ENCODE measurements around the gene VASN. TPM values are rescaled to one million over a fixed set of nuclear protein-coding genes. Genes with fewer than 3 reads are reported as not detected.
A peak's percentile ranks its signal among the peaks of the same experiment; 100 is the strongest.

The VASN gene
- total RNA-seq, 2 donors from 2014 or later = 10.4 to 12.1 TPM

DNA sequence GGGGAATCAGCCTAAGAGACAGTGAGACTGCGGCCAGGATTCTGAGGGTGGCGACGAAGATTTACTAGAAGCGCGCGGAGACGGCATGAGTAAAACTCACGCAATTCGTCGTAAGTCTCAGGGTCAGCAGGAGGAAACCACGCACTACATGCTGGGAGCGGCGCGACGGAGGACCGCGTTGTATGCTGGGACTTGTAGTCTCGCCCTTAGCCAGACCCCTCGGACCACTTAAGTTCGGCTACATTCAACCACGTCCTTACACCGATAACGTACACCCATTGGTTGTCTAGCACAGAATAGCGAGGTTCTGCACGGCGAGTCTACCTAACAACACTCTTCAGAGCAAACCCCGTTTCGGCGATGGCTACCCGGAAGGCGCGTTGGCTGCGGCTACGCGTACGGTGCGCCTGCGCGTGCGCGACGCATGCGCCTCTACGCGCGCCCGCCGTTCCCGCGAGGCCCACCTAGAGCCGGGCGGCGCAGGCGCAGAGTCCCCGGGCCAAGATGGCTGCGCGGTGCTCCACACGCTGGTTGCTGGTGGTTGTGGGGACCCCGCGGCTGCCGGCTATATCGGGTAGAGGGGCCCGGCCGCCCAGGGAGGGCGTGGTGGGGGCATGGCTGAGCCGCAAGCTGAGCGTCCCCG is 53.9 kb downstream of the VASN start, which contains the start of gene DNAJA3:
DNAJA3 (plus strand) TSS at position 491 of the 643 bp plus-strand sequence; CDS start at position 505, 14 bp downstream.
- Histone ChIP-seq H3K9me3 (ENCODE audit: control insufficient read depth, low read length) (no peaks in the 10 kb centered on the region), H3K4me1 (ENCODE audit: control insufficient read depth, insufficient read depth, low read length) (no peaks in the 10 kb centered on the region), H3K27me3 (ENCODE audit: control insufficient read depth, insufficient read depth, low read length, poor library complexity, severe bottlenecking) (no peaks in the 10 kb centered on the region), H3K36me3 (ENCODE audit: control insufficient read depth, insufficient read depth, low read length) (no peaks in the 10 kb centered on the region), H3K9ac (ENCODE audit: extremely low read depth, low read length, poor library complexity, severe bottlenecking) (peak within 1 kb of the TSS; percentile 88), H3K27ac (ENCODE audit: low read depth, low read length) (peak within 1 kb of the TSS; percentile 68), H3K4me3 (ENCODE audit: low read length) (peak within 1 kb of the TSS; percentile 99)
- peaks cover 7% of the 10 kb centered on the region for H3K4me1 Mint-ChIP-seq
- TF ChIP-seq, protein P1, sequence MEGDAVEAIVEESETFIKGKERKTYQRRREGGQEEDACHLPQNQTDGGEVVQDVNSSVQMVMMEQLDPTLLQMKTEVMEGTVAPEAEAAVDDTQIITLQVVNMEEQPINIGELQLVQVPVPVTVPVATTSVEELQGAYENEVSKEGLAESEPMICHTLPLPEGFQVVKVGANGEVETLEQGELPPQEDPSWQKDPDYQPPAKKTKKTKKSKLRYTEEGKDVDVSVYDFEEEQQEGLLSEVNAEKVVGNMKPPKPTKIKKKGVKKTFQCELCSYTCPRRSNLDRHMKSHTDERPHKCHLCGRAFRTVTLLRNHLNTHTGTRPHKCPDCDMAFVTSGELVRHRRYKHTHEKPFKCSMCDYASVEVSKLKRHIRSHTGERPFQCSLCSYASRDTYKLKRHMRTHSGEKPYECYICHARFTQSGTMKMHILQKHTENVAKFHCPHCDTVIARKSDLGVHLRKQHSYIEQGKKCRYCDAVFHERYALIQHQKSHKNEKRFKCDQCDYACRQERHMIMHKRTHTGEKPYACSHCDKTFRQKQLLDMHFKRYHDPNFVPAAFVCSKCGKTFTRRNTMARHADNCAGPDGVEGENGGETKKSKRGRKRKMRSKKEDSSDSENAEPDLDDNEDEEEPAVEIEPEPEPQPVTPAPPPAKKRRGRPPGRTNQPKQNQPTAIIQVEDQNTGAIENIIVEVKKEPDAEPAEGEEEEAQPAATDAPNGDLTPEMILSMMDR (conservative IDR thresholded peaks at IDR 0.05) = no peak
- H3K27me3 Mint-ChIP-seq (ENCODE audit: insufficient read depth) = no peaks in the 10 kb centered on the region
- H3K36me3 Mint-ChIP-seq (ENCODE audit: low read depth) = peaks cover 14% of the 10 kb centered on the region
- peak within 1 kb of the TSS; percentile 99 for H3K27ac Mint-ChIP-seq
- no peaks in the 10 kb centered on the region for H3K9me3 Mint-ChIP-seq
- peak; percentile 95 for DNase-seq
- WGBS, 2 experiments (ENCODE audit: insufficient coverage in 1 of 2, insufficient read length in 1 of 2) = 0 to 2% methylated on average over 21 to 68 of the region's 68 CpGs
- H3K4me3 Mint-ChIP-seq = peak within 1 kb of the TSS; percentile 90

GRCh38 chr16:4426021-4426684 is 54.5 kb downstream of the VASN start:
- H3K9me3 ChIP-seq (ENCODE audit: control insufficient read depth, low read length) = no peaks in the 10 kb centered on the region
- peak overlapping the region; percentile 88 for H3K9ac ChIP-seq (ENCODE audit: extremely low read depth, low read length, poor library complexity, severe bottlenecking)
- Mint-ChIP-seq H3K36me3 (ENCODE audit: low read depth) (peaks cover 17% of the 10 kb centered on the region), H3K27ac (peak overlapping the region; percentile 93), H3K27me3 (ENCODE audit: insufficient read depth) (no peaks in the 10 kb centered on the region), H3K4me3 (peak overlapping the region; percentile 90), H3K9me3 (no peaks in the 10 kb centered on the region), H3K4me1 (peaks cover 7% of the 10 kb centered on the region)
- no peak for DNase-seq
- peak overlapping the region; percentile 99 for H3K4me3 ChIP-seq (ENCODE audit: low read length)
- H3K4me1 ChIP-seq (ENCODE audit: control insufficient read depth, insufficient read depth, low read length) = no peaks in the 10 kb centered on the region
- H3K27ac ChIP-seq (ENCODE audit: low read depth, low read length) = no peak overlapping the region
- 3 to 7% methylated on average over 11 to 31 of the region's 31 CpGs for whole genome bisulfite sequencing, 2 experiments (ENCODE audit: insufficient coverage in 1 of 2, insufficient read length in 1 of 2)
- H3K36me3 ChIP-seq (ENCODE audit: control insufficient read depth, insufficient read depth, low read length) = peaks cover 3% of the 10 kb centered on the region
- TF ChIP-seq, protein P1 (conservative IDR thresholded peaks at IDR 0.05) = peak; percentile 24
- no peaks in the 10 kb centered on the region for H3K27me3 ChIP-seq (ENCODE audit: control insufficient read depth, insufficient read depth, low read length, poor library complexity, severe bottlenecking)

DNA sequence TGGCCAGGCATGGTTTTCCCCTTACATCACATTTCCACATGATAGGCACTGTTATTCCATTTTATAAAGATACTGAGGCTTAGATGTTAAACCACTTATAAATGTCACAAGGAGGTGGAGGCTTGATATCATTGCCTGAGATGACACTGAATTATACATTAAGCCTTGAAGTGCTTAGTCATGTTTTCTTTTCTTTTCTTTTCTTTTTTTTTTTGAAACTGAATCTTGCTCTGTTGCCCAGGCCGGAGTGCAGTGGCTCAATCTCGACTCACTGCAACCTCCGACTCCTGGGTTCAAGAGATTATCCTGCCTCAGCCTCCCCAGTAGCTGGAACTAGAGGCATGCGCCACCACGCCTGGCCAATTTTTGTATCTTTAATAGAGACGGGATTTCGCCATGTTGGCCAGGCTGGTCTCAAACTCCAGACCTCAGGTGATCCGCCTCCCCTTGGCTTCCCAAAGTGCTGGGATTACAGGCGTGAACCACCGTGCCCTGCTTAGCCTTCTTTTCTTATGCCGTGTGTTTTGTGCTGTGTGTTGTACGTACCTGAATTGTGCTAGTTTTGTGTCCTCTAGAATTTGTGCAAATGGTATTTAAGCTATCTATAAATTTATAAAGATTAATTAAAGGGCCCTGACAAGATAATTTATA is 55.2 kb downstream of the VASN start:
- Histone ChIP-seq H3K4me1 (ENCODE audit: control insufficient read depth, insufficient read depth, low read length) (no peaks in the 10 kb centered on the region), H3K9me3 (ENCODE audit: control insufficient read depth, low read length) (no peaks in the 10 kb centered on the region), H3K4me3 (ENCODE audit: low read length) (peak overlapping the region; percentile 99), H3K27me3 (ENCODE audit: control insufficient read depth, insufficient read depth, low read length, poor library complexity, severe bottlenecking) (no peaks in the 10 kb centered on the region), H3K36me3 (ENCODE audit: control insufficient read depth, insufficient read depth, low read length) (peaks cover 10% of the 10 kb centered on the region), H3K27ac (ENCODE audit: low read depth, low read length) (no peak overlapping the region), H3K9ac (ENCODE audit: extremely low read depth, low read length, poor library complexity, severe bottlenecking) (peak overlapping the region; percentile 88)
- Mint-ChIP-seq H3K27me3 (ENCODE audit: insufficient read depth) (no peaks in the 10 kb centered on the region), H3K4me1 (peaks cover 7% of the 10 kb centered on the region), H3K36me3 (ENCODE audit: low read depth) (peaks cover 23% of the 10 kb centered on the region), H3K4me3 (peak overlapping the region; percentile 90), H3K27ac (peak overlapping the region; percentile 93), H3K9me3 (no peaks in the 10 kb centered on the region)
- no peak for DNase-seq
- 95 to 98% methylated on average over 9 to 10 of the region's 12 CpGs for WGBS, 2 experiments (ENCODE audit: insufficient coverage in 1 of 2, insufficient read length in 1 of 2)
- TF ChIP-seq, protein P1 (conservative IDR thresholded peaks at IDR 0.05) = no peak
